GM12878 (cell line): Measurements from ENCODE around the gene NR2F1. TPM values are rescaled to one million over a fixed set of nuclear protein-coding genes. Genes with fewer than 3 reads are reported as not detected.

Experiments
- ATAC-seq: fragments of 200-7000 bp; cut with Tn5 transposase; 3 replicates; pipeline ENCODE4 v1.9.1; 2020; ENCODE audit warnings: mild to moderate bottlenecking, moderate library complexity
- BruUV-seq: library from RNA; stranded (reverse); fragments of 400-500 nt; replicated peaks from 2 replicates; lab custom pipeline; 2021; lab: Mats Ljungman, UMichigan
- CTCF ChIA-PET: fragments of 300-600 bp; sonication (Branson Sonifier 250); formaldehyde crosslinking; extraction: SDS; loops from one replicate; lab custom pipeline; 2021; ENCODE audit warnings: inconsistent platforms; lab: Yijun Ruan, JAX
- POLR2A ChIA-PET: fragments of 350-600 bp; formaldehyde crosslinking; extraction: SDS; loops from one replicate; lab custom pipeline; 2021; ENCODE audit warnings: inconsistent platforms; lab: Charles Lee
- RAD21 ChIA-PET: fragments of 300-600 bp; sonication (Branson Sonifier 250); formaldehyde crosslinking; loops from one replicate; lab custom pipeline; 2023; ENCODE audit warnings: antibody characterized with exemption; ENCODE audit not compliant: unreplicated experiment; lab: Charles Lee
- SMC1A ChIA-PET: fragments of 300-600 bp; sonication (Branson Sonifier 250); formaldehyde crosslinking; loops from one replicate; lab custom pipeline; 2023; ENCODE audit not compliant: unreplicated experiment, uncharacterized antibody; lab: Charles Lee
- DNase-seq: peaks from one replicate; pipeline ENCODE4 v3.0.0-alpha.2; 2011; ENCODE audit warnings: low read depth, low spot score
- FAIRE-seq: peaks from 3 replicates; lab custom pipeline; 2011; peaks lifted over from hg19 to GRCh38; lab: Jason Lieb, UNC
- H2AFZ ChIP-seq: 2 replicates; pipeline ENCODE4 v1.6.0; 2011; ENCODE audit warnings: low read depth, low read length, control low read depth; ENCODE audit not compliant: control insufficient read depth
- H3K27ac ChIP-seq: 2 replicates; pipeline ENCODE4 v1.5.1; 2011; ENCODE audit warnings: control low read depth; ENCODE audit not compliant: control insufficient read depth, insufficient read depth
- H3K27me3 ChIP-seq, 2 experiments: replicated peaks in 1 of 2; 2 replicates each; pipeline versions ENCODE4 v1.6.0 to v1.6.1; 2011; ENCODE audit warnings: low read length in 1 of 2; ENCODE audit not compliant: control insufficient read depth in 2 of 2, insufficient read depth in 2 of 2
- H3K36me3 ChIP-seq, 2 experiments: 2 replicates each; pipeline ENCODE4 v1.5.1; 2011; ENCODE audit warnings: low read length in 1 of 2; ENCODE audit not compliant: control insufficient read depth in 2 of 2, insufficient read depth in 2 of 2
- H3K4me1 ChIP-seq: 2 replicates; pipeline ENCODE4 v1.6.1; 2011; ENCODE audit warnings: mild to moderate bottlenecking, low read length, moderate library complexity, mixed read lengths; ENCODE audit not compliant: control insufficient read depth, insufficient read depth
- H3K4me2 ChIP-seq: 2 replicates; pipeline ENCODE4 v1.6.0; 2011; ENCODE audit warnings: control low read depth; ENCODE audit not compliant: control insufficient read depth, insufficient read depth
- H3K4me3 ChIP-seq: fragments of 200-600 bp; sonication (generic); 2 replicates; pipeline ENCODE4 v1.5.1; 2016
- H3K79me2 ChIP-seq: 2 replicates; pipeline ENCODE4 v1.6.0; 2011; ENCODE audit warnings: low read length; ENCODE audit not compliant: control insufficient read depth, insufficient read depth
- H3K9ac ChIP-seq: 2 replicates; pipeline ENCODE4 v1.8.0; 2011; ENCODE audit warnings: low read length, control low read depth, mixed read lengths; ENCODE audit not compliant: control insufficient read depth, insufficient read depth
- H3K9me3 ChIP-seq: replicated peaks from 3 replicates; pipeline ENCODE4 v1.5.1; 2011; ENCODE audit warnings: mild to moderate bottlenecking, low read length; ENCODE audit not compliant: control insufficient read depth, insufficient read depth
- H4K20me1 ChIP-seq: 2 replicates; pipeline ENCODE4 v1.6.0; 2011; ENCODE audit not compliant: control insufficient read depth, insufficient read depth
- CREB1 ChIP-seq: IDR thresholded peaks from 2 replicates; pipeline ENCODE4 v1.6.1; 2012; ENCODE audit warnings: low read depth, mild to moderate bottlenecking, inconsistent platforms
- DPF2 ChIP-seq: fragments of 450-650 bp; IDR thresholded peaks from 2 replicates; pipeline ENCODE4 v1.6.1; 2017; ENCODE audit warnings: mild to moderate bottlenecking
- ESRRA ChIP-seq: IDR thresholded peaks from 2 replicates; pipeline ENCODE4 v1.6.1; 2012; ENCODE audit warnings: mild to moderate bottlenecking, low read length, improper control_type of control experiment
- SMC3 ChIP-seq: IDR thresholded peaks from 2 replicates; pipeline ENCODE4 v1.6.1; 2011; ENCODE audit warnings: low read length, improper control_type of control experiment, borderline replicate concordance
- USF1 ChIP-seq: IDR thresholded peaks from 2 replicates; pipeline ENCODE4 v1.6.1; 2011; ENCODE audit warnings: borderline replicate concordance, low read depth, mild to moderate bottlenecking, moderate library complexity, mixed read lengths, low read length; ENCODE audit not compliant: insufficient read depth; ENCODE audit errors: extremely low read length
- YBX1 ChIP-seq: fragments of 450-650 bp; IDR thresholded peaks from 2 replicates; pipeline ENCODE4 v1.6.1; 2016; ENCODE audit warnings: antibody characterized with exemption
- ZBTB40 ChIP-seq: fragments of 450-650 bp; IDR thresholded peaks from 2 replicates; pipeline ENCODE4 v1.6.1; 2016; ENCODE audit warnings: mild to moderate bottlenecking, moderate library complexity, borderline replicate concordance
- ZNF592 ChIP-seq: fragments of 450-650 bp; IDR thresholded peaks from 2 replicates; pipeline ENCODE4 v1.6.1; 2017; ENCODE audit warnings: mild to moderate bottlenecking, moderate library complexity
- WGBS: methylation state at CpG from one replicate; pipeline ENCODE4 v1.1.6; 2016; ENCODE audit warnings: low lambda C conversion rate; ENCODE audit not compliant: insufficient replicate concordance, insufficient coverage; ENCODE audit errors: missing lambda C conversion rate; 5-methylcytosine and 5-hydroxymethylcytosine counted together
- in situ Hi-C: fragments of 300-500 bp; cut with MboI; formaldehyde crosslinking; loops from 9 replicates; pipeline ENCODE4 v1.14.3; 2018; ENCODE audit warnings: mixed read lengths
- intact Hi-C: fragments of 100-400 bp; cut with micrococcal nuclease; formaldehyde crosslinking; loops from one replicate; pipeline ENCODE4 v1.14.2; 2022; ENCODE audit not compliant: unreplicated experiment
- polyA plus RNA-seq, 11 experiments: library from polyadenylated mRNA; depleted of rRNA in 4 of 11; unstranded in 6 of 11; stranded (reverse) in 5 of 11; fragments of >200 nt; fragmentation: Nextera tagmentation in 4 of 11; fragmentation: Illumina TruSeq in 1 of 11; extraction: Ambion mirVana in 4 of 11; extraction: Trizol in 1 of 11; gene quantifications; 1 replicate in 1 of 11; 2 replicates in 10 of 11; pipeline versions ENCODE4 v1.2.1 to v1.2.3, GENCODE V29; 2011 to 2016; ENCODE audit warnings: inconsistent platforms in 2 of 11, missing spikeins in 2 of 11, low read depth in 1 of 11
- total RNA-seq, 4 experiments: library from RNA; depleted of rRNA in 3 of 4; stranded (reverse); fragments of >200 nt in 3 of 4; fragmentation: Illumina TruSeq in 1 of 4; extraction: Trizol in 1 of 4; gene quantifications; 2 replicates each; pipeline versions ENCODE4 v1.2.1 to v1.2.3, GENCODE V29; 2013 to 2021

Gene NR2F1
- total and polyA plus RNA-seq, 10 of the 15 experiments (the other 5 are each of a cell fraction or from before 2014, with no cell fraction given): 0.04 to 0.79 (median 0.36) TPM; not detected in 7

GRCh38 chr5:93588352-93589151 is 5.5 kb downstream of the NR2F1 start (continued):
- TF ChIP-seq SMC3 (no peak), YBX1 (no peak), DPF2 (no peak), ZNF592 (no peak)

- H4K20me1 ChIP-seq: no peaks in the 10 kb centered on the region
- no peak overlapping the region for H3K9ac ChIP-seq
- ATAC-seq: no peak
- ChIA-PET RAD21 (no interaction called here), SMC1A (interaction anchor here (0.9 kb wide), 1 partner anchor 21 kb away, joined by 3 read pairs; no protein-coding TSS in a partner anchor), CTCF (no interaction called here), POLR2A (no interaction called here)
- H3K79me2 ChIP-seq: no peaks in the 10 kb centered on the region
- no peak for FAIRE-seq
- DNase-seq: no peak
- in situ Hi-C loops: loop anchor here (25.0 kb wide), 1 partner anchor 1098 kb away; no protein-coding TSS in a partner anchor
- no peak overlapping the region for H3K27ac ChIP-seq
- H3K36me3 ChIP-seq: no peaks in the 10 kb centered on the region
- H3K4me2 ChIP-seq: no peak overlapping the region
- no peaks in the 10 kb centered on the region; the same call in 2 of the 3 replicates for H3K9me3 ChIP-seq
- whole genome bisulfite sequencing: 52% methylated on average over 6 of the region's 6 CpGs
- H3K4me3 ChIP-seq: no peak overlapping the region
- intact Hi-C loops: no loop called here
- no peaks in the 10 kb centered on the region for H3K4me1 ChIP-seq
- H3K27me3 ChIP-seq: peaks cover 12 to 23% of the 10 kb centered on the region in 2 experiments
- no TSS peak for BruUV-seq
- H2AFZ ChIP-seq: no peak overlapping the region
- TF ChIP-seq ESRRA: no peak
- no peak for TF ChIP-seq ZBTB40
- TF ChIP-seq USF1: no peak
- no peak for TF ChIP-seq CREB1
Measured at GRCh38 chr5:93589152-93589828, 6.3 kb downstream of the NR2F1 start.
